Progenitor cell of endocrine pancreas (in vitro differentiated cells): ENCODE results near the gene KCNMA1. TPM values are rescaled to one million over a fixed set of nuclear protein-coding genes. Genes with fewer than 3 reads are reported as not detected.

ENCODE experiments used
- DNase-seq: peaks from one replicate; pipeline ENCODE4 v3.0.0; 2021; ENCODE audit warnings: low spot score; ENCODE audit not compliant: unreplicated experiment
- H3K27ac Mint-ChIP-seq: 2 replicates; pipeline ENCODE4 v1.8.0; 2021; ENCODE audit warnings: mild to moderate bottlenecking, moderate library complexity, mixed read lengths
- H3K27me3 Mint-ChIP-seq: 2 replicates; pipeline ENCODE4 v1.8.0; 2021; ENCODE audit warnings: mixed read lengths
- H3K36me3 Mint-ChIP-seq: 2 replicates; pipeline ENCODE4 v1.8.0; 2022; ENCODE audit warnings: mixed read lengths; ENCODE audit not compliant: insufficient read depth
- H3K4me1 Mint-ChIP-seq: 2 replicates; pipeline ENCODE4 v1.8.0; 2021; ENCODE audit warnings: low read depth, mixed read lengths
- H3K4me3 Mint-ChIP-seq: 2 replicates; pipeline ENCODE4 v1.8.0; 2021; ENCODE audit warnings: low read depth, mild to moderate bottlenecking, moderate library complexity, mixed read lengths
- H3K9me3 Mint-ChIP-seq: 2 replicates; pipeline ENCODE4 v1.8.0; 2021; ENCODE audit warnings: low read depth, mixed read lengths
- total RNA-seq: library from RNA; stranded (reverse); gene quantifications from 2 replicates; pipeline ENCODE4 v1.2.1, GENCODE V29; 2021
- TF ChIP-seq, protein P1 (sequence below): fragments of 200-600 bp; sonication (generic); IDR thresholded peaks from one replicate; pipeline ENCODE4 v1.5.0; 2021; ENCODE audit warnings: antibody characterized with exemption, mild to moderate bottlenecking; ENCODE audit not compliant: unreplicated experiment

Gene KCNMA1
- total RNA-seq, 1 donor from 2014 or later = 5.8 TPM

DNA sequence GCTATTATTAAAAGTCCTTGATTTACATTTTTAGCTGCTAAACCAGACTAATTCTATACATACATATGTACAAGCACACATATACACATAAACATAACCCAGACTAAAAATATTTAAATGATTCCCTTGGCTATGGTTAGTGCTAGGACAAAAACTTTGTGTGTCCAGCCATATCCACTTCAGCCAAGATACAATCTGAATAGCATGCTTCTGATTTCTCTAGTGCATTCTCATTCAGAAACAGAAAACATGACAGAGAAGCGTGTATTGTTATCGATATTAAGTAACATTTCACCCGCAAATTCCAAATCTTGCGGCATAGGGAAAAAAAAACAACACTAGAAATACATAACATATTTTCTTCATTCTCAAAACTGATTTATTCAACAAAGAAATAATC, 569.3 kb downstream of the KCNMA1 start:
- TF ChIP-seq, protein P1, sequence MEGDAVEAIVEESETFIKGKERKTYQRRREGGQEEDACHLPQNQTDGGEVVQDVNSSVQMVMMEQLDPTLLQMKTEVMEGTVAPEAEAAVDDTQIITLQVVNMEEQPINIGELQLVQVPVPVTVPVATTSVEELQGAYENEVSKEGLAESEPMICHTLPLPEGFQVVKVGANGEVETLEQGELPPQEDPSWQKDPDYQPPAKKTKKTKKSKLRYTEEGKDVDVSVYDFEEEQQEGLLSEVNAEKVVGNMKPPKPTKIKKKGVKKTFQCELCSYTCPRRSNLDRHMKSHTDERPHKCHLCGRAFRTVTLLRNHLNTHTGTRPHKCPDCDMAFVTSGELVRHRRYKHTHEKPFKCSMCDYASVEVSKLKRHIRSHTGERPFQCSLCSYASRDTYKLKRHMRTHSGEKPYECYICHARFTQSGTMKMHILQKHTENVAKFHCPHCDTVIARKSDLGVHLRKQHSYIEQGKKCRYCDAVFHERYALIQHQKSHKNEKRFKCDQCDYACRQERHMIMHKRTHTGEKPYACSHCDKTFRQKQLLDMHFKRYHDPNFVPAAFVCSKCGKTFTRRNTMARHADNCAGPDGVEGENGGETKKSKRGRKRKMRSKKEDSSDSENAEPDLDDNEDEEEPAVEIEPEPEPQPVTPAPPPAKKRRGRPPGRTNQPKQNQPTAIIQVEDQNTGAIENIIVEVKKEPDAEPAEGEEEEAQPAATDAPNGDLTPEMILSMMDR = no peak
- Mint-ChIP-seq H3K36me3 (no peaks in the 10 kb centered on the region), H3K27ac (no peak overlapping the region), H3K4me3 (no peak overlapping the region), H3K9me3 (no peaks in the 10 kb centered on the region), H3K4me1 (no peaks in the 10 kb centered on the region), H3K27me3 (peaks cover 6% of the 10 kb centered on the region)
- DNase-seq = no peak

DNA sequence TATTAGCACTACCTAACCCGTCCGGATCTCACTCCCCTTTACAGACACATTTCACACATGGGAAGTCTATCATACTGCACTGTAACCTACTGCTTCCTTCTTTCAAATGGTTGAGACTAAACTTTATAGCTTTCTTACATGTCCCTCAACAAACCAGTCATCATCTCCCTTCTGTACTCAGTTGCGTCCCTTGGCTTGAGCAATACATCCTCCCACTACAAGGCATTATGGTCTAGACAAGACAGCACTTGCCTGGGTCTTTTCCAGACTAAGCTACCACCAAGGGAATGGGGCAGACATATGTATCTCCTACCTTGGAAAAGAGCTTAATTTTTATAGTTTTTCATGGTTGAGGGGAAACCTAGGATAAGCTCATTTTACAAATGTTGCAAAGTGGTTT, 575.2 kb downstream of the KCNMA1 start:
- no peak overlapping the region for H3K4me3 Mint-ChIP-seq
- H3K27me3 Mint-ChIP-seq = peaks cover 6% of the 10 kb centered on the region
- no peak overlapping the region for H3K27ac Mint-ChIP-seq
- no peaks in the 10 kb centered on the region for H3K4me1 Mint-ChIP-seq
- peaks cover 3% of the 10 kb centered on the region for H3K9me3 Mint-ChIP-seq
- DNase-seq = no peak
- H3K36me3 Mint-ChIP-seq = no peaks in the 10 kb centered on the region
- TF ChIP-seq, protein P1 = no peak

DNA sequence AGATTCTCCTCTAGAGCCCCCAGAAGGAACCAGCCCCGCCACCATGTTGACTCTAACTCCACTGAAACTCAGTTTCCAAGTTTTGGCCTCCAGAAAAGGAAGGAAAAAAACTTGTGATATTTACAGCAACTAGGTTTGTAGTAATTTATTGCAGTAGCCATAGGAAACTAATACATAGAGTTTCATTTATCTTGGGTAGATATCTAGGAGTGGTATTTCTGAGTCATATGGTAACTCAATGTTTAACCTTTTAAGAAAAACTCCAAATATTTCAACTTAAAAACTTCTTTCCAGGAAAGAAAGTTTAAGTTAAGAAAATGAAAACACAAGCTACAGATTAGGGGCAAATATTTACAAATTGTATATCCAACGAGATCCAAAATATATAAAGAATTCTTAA, 576.7 kb downstream of the KCNMA1 start:
- no peak for DNase-seq
- Mint-ChIP-seq H3K36me3 (no peaks in the 10 kb centered on the region), H3K27ac (no peak overlapping the region), H3K27me3 (peaks cover 1% of the 10 kb centered on the region), H3K4me3 (no peak overlapping the region), H3K9me3 (peaks cover 3% of the 10 kb centered on the region), H3K4me1 (no peaks in the 10 kb centered on the region)
- TF ChIP-seq, protein P1 = no peak

DNA sequence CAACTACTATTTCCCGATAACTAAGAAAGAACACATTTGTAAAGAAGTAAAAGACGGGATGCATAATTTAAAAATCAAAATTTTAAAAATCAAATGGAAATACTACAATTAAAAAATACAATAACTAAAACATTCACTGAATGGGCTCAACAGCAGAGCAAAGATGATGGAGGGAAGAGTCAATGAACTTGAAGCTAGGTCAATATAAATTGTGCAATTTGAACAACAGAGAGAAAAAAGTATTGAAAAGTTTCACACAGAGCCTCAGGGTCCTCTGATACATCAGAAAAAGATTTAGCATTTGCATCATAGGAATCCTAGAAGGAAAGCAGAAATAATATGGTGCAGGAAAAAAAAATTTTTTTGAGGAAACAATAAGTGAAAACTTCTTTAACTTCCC, 581.0 kb downstream of the KCNMA1 start:
- H3K4me1 Mint-ChIP-seq = no peaks in the 10 kb centered on the region
- no peak for DNase-seq
- TF ChIP-seq, protein P1 = no peak
- no peak overlapping the region for H3K4me3 Mint-ChIP-seq
- H3K27me3 Mint-ChIP-seq = peaks cover 14% of the 10 kb centered on the region
- H3K9me3 Mint-ChIP-seq = peaks cover 3% of the 10 kb centered on the region
- H3K27ac Mint-ChIP-seq = no peak overlapping the region
- no peaks in the 10 kb centered on the region for H3K36me3 Mint-ChIP-seq

DNA sequence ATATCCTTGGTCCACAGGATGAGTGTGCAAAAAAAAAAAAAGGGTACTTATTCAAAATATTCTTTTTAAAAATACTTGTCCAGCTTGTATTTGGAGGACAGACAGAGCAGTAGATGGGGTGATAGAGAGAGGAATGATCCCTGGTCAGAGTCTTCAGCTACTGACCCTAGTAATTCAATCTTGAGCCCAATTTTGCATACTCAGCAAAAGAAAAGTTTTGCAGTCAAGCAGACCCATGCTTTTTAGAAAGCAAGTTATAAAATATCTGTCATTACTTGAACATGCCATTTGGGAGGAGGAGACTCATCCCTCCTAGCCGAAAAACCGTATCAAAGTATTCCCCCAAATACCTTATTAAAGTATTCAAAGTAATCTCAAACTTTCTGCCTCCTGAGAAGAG, 585.0 kb downstream of the KCNMA1 start:
- TF ChIP-seq, protein P1 = no peak
- Mint-ChIP-seq H3K9me3 (no peaks in the 10 kb centered on the region), H3K36me3 (no peaks in the 10 kb centered on the region), H3K4me1 (no peaks in the 10 kb centered on the region), H3K4me3 (no peak overlapping the region), H3K27me3 (peaks cover 16% of the 10 kb centered on the region), H3K27ac (no peak overlapping the region)
- no peak for DNase-seq
